ENCODE results near the gene IFNK.

Gene IFNK

DNA sequence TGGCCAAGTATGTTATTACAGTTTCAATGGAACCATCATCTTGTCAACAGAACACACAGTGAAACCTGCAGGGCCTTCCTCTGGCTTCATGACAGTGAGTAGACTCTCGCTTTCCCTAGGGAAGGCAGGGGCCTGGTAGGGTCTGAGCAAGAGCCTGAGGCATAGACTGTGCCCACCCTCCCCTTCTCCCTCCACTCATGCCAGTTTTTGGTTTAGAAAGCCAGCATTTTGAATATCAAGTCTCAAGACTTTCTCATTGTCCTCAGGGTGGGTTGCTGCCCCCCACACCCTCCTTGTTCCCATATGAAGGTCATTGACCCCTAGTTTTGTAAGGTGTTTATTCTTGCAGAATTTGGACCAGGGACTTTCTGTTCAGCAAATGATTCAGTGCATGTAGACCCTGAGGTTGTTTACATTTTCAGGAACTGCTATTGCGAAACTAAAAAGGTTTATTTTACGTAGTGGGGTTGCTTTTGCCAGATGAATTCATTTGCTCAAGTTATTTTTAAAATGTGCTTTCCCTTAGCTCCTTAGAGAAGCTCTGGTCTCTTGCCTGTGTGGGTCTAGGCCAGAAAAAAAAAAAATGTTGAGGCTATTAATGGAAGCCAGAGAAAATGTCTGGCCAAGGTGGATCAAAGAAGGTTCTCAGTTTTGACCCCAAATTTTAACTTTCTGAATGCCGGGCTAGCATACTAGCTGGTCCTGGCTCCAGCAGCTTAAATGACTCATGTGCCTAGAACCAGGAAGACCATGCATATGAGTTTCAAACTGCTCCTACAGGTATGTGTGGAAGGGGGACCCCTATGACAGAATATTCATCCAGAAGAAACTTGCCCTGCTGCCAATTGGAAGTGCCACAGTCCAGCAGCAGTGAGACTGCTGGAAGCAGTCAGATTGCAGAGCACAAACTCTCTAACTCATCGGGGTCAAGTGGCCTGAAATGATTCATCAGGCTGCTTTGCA lies 15.7 kb downstream of the IFNK start:
- no peak for DNase-seq

DNA sequence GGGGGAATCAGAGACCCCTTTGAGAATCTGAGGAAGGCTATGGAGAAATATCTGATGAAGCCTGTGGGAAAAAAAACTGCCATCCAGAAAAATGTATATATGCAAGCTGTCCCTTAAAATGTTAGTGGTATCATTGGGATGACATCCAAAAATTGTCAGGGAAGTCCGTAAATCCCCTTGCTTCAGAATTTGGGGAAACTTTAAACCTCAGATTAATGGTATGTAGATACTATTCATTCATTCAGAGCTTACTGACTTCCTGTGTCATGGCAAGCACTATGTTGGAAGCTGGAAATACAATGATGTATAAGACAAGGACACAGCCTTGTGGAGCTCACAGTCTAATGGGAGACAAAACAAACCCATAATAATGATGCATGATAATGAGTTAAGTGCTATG lies 16.4 kb downstream of the IFNK start:
- DNase-seq: no peak

DNA sequence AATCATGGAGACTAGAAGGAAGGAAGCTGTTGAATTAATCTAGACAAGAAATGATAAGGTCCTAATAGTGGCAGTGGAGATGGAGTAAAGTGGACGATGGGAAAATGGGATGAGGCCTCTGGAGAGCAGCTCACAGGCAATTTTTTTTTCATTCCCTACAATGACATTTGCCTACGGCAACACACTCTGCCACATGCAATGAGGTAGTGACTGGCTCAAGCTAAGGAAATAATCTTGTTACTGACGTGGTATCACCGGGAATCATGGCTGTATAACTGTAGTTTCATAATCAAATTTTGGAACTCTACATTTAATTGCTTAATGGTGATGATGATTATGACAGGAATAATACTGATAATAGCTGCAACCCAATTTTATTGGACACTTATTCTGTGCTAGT lies 17.6 kb downstream of the IFNK start:
- no peak for DNase-seq

DNA sequence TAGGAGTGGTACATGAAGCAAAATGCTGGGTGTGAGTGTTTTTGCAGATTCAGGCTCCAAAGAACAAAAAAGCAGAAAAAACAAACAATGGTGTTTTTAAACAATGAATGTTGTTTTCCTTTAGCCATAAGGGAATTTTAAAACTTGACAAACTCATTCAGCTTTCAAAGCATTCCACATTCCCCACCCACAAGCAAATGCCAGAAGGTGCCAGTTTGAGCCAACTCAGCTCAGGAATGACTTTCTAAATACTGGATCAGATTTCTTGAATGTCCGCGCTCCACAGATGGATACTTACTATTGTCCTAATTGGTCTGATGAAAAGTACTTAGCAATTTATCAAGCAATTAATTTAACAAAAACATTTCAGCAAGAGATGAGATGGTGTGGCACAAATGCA lies 18.4 kb downstream of the IFNK start:
- DNase-seq: no peak

DNA sequence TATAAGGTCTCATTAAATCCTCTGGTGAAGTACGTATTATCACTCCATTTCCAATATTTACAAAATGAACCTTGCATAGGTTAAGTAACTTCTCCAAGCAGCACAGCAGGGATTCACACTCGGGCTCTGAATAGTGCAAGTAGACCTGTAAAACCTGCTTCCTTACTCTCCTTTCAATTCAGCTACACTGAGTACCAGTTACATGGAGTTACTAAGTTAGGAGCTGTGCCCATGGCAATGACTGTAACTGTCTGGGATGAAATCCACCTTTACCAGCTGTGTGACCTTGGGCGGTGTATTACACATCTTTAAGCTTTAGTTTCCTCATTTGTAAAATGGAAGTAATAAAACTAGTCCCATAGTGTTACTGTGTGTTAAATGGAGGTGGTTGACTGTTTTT lies 21.4 kb downstream of the IFNK start:
- no peak for DNase-seq

DNA sequence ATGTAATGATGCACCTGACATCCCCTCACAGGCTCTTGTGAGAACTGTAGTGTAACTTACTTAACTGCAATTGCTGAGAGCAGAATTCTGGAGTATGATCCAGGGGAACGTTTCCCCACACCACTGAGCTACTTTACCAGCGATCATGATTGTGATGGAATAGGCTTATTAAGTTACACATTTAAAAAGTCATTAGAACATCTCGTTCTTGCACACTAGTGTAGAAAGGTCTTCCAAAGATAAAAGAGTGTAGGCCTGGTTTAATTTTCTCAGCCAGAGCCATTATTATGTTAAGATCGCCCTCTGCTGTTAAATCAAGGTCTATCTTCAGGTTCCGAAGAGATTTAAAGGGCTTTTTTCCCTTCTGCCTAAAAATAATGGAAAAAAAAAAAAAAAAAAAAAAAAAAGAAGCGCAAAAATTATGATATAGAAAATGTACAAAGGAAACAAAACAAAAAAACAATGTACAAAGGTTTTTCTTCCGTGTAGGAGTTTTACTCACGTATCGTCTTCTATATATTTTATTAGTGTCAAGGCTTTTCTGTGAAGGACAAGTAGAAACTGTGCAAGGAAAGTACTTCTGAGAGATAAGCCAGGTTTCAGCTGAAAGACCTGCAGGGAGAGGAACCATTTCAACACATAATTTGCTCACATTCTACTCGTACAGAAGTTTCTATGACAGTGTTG lies 24.1 kb downstream of the IFNK start:
- no peak for DNase-seq

DNA sequence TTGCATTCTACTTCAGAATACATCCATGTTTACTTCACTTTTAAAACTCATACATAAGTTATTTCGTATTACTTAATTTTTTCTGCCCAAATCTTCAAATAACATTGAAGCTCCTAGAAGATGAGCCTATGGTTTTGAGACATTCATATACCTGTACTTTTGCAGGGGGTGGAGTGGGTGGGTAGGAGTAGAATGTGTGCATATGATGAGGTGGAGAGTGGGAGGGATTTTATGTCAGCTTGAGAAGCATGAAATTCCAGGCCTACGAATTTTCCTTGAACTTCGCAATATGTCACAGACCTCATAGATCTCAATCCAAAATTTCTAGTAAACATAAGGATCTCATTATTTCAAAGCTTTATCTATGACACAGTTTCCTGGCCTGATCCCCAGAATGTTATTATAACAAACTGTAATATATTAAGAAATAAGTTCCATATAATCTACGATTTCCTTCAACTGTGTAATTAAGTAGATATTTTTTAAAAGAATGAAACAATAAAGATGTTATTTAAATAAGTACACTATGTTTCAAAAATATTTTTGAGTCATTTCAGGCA lies 25.2 kb downstream of the IFNK start:
- DNase-seq: no peak

DNA sequence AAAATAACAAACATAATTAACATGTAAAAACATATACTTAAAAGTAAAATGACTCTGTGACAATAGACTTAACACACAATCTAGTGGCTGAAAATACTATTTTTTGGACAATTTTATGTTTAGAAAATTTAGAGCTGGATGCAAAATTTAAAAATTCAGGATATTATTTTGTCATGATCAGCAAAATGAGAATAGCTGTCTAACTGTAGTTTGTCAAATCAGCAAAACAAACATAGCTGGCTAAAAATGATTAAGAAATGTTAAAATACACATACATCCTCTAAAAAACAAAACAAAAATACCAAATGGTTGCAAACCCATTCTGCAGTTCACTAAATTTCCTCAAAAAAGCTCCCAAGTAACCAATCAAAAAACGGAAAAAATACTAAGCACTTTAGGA lies 30.6 kb downstream of the IFNK start:
- no peak for DNase-seq

DNA sequence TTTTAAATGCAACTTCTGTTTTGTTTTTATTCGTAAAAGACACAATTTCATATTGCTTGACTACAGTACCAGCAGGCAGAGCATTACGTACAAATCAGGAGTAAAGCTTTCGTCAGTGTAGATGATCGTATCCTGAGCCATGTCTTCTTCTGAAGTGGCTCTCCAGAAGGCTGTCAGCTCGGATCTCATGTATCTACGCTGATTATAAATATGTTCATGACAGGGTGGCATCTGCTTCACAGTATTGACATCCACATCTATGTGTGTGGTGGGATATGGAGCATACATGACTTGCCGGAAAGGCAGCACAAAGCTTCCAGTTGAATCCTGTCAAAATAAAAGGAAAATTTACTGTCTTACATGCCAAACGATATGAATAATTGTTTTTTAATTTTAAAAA lies 32.4 kb downstream of the IFNK start:
- no peak for DNase-seq

DNA sequence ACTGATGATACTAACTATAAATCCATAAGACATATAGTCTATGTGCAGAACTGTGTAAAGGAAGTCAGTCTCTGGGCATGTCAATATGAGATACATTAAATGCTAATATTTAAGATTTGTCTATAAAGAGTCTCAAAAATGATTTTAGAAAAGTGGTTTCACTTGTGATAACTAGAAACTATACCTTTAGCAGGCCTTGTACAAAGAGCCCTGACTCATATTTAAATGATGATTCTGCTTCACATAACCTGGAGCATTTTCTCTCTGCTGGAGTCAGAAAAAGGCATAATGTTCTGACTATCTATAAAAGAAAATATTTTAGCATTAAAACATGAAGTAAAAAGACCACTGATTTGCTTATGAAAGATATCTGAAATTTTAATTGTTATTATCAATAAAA lies 34.2 kb downstream of the IFNK start:
- DNase-seq: no peak

DNA sequence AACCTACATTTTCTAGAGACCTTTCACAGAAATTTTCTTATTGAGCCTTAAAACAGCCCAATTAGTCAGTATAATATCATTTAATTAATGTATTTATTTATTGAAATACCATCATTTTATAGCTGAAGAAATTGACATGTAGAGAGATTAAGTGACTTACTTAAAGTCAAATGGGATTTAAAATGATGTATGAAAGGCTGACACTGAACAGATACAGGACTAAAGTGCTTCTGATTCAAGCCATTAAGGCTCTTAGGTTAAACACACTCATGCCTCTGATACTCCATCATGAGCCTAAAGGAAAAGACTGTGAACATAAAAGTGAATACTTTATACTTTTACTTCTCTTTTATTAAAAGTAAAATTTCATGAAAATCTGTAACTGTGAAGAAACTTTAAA lies 36.4 kb downstream of the IFNK start:
- no peak for DNase-seq

DNA sequence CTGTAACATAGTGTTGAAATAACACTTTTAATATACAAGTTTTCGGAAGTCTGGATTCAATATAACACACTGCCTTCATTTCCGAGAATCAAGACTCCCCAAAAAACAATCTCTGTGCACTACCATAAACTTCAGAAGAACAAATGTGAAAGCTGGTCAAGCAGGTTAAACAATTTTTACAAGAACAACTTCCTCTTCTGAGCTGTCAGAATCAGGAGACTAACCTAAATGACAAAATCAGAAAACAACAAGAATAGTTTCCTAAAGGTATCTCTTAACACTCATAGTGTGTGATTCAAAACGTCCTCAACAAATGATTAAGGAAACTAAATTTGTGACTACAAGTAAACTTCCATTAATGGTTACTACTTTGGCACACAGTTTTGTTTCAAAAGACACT lies 37.6 kb downstream of the IFNK start:
- DNase-seq: no peak

DNA sequence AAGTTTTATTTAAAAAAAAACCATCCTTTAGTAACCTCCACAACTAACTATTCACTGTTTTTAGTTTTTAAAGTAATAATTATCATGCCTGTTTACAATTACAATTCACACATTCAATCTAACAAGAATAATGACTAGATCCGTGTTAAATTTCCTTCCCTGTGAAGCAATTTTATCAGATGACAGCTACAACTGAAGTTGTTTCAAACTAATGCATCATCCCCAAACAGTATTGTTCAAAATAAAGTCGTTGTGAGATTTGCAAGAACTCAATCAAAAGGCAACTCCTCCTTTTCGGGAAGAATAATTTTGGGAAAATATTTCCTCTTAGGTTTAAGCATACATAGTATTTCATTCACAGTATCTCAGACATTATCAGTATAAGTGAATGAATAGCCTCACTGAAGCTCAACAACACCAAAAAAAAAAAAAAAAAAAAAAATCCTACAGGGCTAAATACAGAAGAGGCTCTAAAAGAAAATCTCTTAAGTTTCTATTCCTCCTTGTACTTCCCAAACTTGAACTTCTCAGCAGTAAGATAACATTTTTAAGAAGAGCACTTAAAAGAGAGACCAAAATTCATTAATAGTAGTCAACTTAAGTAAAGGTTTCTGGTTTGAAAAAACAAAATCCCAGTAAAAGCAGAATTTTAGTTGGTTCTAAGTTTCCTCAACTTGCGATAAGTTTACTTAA lies 39.8 kb downstream of the IFNK start:
- no peak for DNase-seq

DNA sequence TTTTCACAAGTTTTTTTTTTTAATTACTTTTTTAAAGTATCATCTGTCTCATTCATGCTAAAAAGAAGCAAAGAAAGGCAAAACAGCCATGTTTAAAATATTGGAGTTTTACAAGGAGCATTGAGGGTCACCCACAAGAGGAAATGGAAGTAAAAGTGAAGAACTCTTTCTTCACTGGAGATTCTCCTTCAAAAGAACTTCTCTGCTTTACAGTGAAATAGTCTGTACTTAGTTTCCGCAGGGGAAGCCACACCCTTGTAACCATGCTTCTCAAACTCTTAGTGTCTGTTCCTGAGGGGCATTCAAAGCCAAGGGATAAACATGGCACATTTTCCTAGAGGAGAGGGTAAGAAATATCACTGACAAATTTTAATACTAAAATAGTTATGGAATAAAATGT lies 40.6 kb downstream of the IFNK start:
- DNase-seq: no peak

DNA sequence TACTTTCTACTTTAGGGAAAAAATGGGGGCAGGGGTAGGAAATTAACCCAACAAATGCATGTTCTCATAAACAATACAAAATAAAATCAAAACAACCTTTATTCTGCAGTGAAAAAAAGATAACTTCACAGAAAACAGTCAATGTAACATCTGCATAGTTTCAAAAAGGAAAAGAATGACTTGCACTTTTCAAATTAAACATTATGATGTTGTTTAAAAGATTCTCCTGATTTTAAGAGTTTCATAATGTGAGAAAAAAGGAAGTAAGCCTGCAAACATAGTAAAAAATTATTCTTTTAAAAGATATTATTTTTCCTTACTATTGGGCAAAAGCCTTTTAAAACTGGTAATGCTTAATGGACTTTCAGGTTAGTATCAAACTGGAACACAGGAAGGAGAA lies 41.6 kb downstream of the IFNK start:
- no peak for DNase-seq

DNA sequence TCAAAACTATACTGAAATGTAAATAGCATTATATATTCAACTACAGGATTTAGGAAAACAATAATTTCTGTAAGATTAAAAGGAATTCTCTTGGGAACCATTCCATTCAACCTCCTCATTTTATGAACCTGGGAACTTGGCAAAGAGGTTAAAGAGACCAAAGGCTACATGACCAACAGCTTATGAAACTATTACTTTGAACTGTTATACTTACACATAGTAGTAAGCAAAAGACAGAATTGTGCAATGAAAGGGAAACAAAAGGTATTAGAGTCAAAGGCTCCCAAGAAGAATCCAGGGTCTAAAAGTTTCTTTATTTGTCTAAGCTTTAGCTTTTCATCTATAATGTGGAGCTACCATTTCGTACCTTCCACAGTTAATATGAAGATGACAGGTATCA lies 42.0 kb downstream of the IFNK start:
- no peak for DNase-seq

DNA sequence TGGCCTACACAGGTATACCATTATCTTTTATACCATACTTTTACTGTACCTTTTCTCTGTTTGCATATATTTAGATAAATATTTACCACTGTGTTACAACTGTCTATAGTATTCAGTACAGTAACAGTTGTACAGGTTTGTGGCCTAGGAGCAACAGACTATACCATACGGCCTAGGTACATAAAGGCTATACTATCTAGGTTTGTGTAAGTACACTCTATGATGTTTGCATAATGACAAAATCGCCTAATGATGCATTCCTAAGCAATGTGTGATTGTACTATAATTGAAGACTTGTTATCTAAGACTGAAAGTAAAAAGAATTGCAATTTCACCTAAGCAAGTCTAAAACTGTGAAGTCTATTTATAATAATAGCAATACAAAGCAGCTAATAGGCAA lies 45.3 kb downstream of the IFNK start:
- no peak for DNase-seq

DNA sequence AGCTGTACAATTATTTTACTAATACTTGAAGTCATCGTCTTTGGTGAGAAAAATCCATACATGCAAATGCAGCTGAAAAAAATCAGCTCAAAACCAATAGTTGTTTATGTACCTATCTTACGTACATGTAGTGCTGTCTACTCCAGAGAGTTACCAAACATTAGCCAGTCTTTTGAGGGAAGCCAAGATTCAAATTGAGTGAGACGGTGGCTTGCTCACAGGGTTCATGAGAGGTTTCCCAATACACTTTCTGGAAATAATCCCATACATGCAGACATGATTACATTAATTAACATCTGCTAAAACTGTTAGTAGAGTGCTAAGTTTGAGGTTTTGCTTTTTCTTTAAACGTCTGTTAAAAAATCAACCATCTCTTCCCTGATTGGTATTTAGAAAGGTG lies 46.9 kb downstream of the IFNK start:
- DNase-seq: no peak

DNA sequence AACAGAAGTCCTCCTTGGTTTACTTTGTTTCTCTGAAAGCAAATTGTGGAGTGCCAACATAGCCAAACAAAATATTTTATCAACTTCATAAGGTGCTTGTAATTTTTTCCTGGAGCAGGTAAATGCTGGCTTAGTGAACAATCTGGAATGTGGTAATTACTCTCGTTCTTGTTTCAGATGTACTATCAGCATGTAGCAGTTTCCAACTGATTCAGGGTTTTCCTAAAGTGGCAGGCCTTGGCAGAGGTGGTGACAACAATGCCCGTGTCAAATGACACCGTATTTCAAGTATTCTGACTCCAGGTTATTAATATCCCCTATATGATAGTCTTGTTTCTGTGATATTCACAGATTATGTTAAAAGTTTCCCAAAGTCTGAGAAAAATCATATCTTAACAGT lies 48.0 kb downstream of the IFNK start:
- no peak for DNase-seq

DNA sequence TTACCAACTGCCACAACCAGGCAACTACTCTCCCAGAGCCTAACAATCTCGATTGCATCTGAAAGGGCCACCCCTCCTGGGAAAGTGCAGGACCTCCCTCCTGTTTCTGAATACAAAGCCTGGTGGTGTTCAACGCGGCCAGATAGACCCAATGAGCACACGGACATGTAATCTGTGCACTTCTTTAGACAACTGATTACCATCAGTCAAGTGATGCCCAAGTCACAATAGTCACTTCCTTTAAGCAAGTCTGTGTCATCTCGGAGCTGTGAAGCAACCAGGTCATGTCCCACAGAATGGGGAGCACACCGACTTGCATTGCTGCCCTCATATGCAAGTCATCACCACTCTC lies 48.5 kb downstream of the IFNK start:
- peak in 1 of 2 experiments; percentile 39 for DNase-seq

DNA sequence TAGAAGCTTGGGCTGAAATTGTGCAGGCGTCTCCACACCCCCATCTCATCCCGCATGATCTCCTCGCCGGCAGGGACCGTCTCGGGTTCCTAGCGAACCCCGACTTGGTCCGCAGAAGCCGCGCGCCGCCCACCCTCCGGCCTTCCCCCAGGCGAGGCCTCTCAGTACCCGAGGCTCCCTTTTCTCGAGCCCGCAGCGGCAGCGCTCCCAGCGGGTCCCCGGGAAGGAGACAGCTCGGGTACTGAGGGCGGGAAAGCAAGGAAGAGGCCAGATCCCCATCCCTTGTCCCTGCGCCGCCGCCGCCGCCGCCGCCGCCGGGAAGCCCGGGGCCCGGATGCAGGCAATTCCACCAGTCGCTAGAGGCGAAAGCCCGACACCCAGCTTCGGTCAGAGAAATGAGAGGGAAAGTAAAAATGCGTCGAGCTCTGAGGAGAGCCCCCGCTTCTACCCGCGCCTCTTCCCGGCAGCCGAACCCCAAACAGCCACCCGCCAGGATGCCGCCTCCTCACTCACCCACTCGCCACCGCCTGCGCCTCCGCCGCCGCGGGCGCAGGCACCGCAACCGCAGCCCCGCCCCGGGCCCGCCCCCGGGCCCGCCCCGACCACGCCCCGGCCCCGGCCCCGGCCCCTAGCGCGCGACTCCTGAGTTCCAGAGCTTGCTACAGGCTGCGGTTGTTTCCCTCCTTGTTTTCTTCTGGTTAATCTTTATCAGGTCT lies 49.0 kb downstream of the IFNK start, which contains the start of gene C9orf72:
Gene C9orf72 (minus strand): TSS at position 564 of the 716 bp plus-strand sequence. CDS start 6,361 bp downstream, outside the sequence.
- DNase-seq: peak in 1 of 2 experiments; percentile 70

Data from NCI-H187 (cell line).